LNCaP clone FGC (cell line): Measurements from ENCODE around the gene EEF2K.
"Not testable (repeated sequence)": the region's sequence is repeated elsewhere in the genome, so short reads cannot be mapped to it uniquely, and the experiment has no call there.

Experiments
- DNase-seq: peaks from one replicate; pipeline ENCODE4 v3.0.0-alpha.2; 2011; ENCODE audit warnings: low read depth
- H3K4me3 ChIP-seq: 2 replicates; pipeline ENCODE4 v1.5.1; 2011; ENCODE audit warnings: mild to moderate bottlenecking, low read depth, low read length, control low read depth
- TF ChIP-seq, protein P1 (sequence below): IDR thresholded peaks from 2 replicates; pipeline ENCODE4 v1.5.1; 2012; ENCODE audit warnings: mild to moderate bottlenecking; ENCODE audit not compliant: control insufficient read depth, insufficient read depth; ENCODE audit errors: extremely low read depth

The EEF2K gene

GRCh38 chr16:22165508-22166285 is 40.4 kb upstream of the EEF2K start:
- no peak for DNase-seq
- H3K4me3 ChIP-seq: no peak overlapping the region
- TF ChIP-seq, protein P1, sequence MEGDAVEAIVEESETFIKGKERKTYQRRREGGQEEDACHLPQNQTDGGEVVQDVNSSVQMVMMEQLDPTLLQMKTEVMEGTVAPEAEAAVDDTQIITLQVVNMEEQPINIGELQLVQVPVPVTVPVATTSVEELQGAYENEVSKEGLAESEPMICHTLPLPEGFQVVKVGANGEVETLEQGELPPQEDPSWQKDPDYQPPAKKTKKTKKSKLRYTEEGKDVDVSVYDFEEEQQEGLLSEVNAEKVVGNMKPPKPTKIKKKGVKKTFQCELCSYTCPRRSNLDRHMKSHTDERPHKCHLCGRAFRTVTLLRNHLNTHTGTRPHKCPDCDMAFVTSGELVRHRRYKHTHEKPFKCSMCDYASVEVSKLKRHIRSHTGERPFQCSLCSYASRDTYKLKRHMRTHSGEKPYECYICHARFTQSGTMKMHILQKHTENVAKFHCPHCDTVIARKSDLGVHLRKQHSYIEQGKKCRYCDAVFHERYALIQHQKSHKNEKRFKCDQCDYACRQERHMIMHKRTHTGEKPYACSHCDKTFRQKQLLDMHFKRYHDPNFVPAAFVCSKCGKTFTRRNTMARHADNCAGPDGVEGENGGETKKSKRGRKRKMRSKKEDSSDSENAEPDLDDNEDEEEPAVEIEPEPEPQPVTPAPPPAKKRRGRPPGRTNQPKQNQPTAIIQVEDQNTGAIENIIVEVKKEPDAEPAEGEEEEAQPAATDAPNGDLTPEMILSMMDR: no peak

- H3K4me3 ChIP-seq: no peak overlapping the region
- TF ChIP-seq, protein P1: no peak
- no peak for DNase-seq
These were observed 34.1 kb upstream of the EEF2K start for GRCh38 chr16:22171953-22172352.

GRCh38 chr16:22172642-22173041 is 33.4 kb upstream of the EEF2K start:
- not testable (repeated sequence) for H3K4me3 ChIP-seq, DNase-seq

DNA sequence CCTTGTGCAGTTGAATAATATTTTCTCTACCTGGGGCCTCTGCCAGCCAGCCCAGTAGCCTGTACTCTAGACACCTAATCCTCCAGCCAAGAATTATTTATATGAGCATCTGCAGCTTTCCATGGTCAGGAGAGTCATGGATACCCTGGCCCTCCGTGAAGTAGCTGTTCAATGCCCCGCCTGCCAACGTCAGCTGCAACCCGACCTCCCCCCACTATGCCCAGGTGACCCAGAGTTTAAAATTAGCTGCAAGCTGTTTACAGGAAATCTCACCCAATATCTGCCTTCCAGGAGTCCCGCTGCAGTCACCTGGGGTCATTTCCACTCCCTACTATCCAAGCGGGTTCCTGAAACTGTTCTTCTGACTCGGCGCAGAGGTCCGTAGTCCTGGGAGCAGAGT is 31.4 kb upstream of the EEF2K start:
- H3K4me3 ChIP-seq: no peak overlapping the region
- DNase-seq: no peak
- TF ChIP-seq, protein P1: no peak

GRCh38 chr16:22177968-22178930 is 27.8 kb upstream of the EEF2K start:
- no peak overlapping the region for H3K4me3 ChIP-seq
- TF ChIP-seq, protein P1: no peak
- no peak for DNase-seq

GRCh38 chr16:22181426-22181825 is 24.7 kb upstream of the EEF2K start:
- TF ChIP-seq, protein P1: no peak
- no peak overlapping the region for H3K4me3 ChIP-seq
- DNase-seq: no peak

DNA sequence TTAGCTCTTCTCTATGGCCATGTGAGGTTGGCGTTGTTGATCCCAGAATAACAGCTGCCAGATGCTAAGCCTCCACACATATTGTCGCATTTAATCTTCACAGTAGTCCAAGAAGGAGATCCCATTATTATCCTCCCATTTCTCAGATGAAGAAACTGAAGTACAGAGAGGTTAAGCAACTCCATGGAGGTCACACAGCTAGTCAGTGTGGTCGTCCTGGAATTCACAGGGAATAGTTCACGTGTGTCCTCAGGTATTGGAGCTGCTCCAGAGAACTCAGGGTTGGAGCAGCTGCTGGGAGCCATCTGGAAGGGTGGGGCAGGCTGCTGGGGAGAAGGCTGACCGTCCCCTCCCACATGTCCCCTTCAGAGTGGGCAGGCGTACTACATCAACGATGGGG is 24.2 kb upstream of the EEF2K start:
- no peak for DNase-seq
- TF ChIP-seq, protein P1: no peak

More for the DNA sequence above, 24.2 kb upstream of the EEF2K start:
- H3K4me3 ChIP-seq: no peak overlapping the region
